GM18511 (cell line): ENCODE results near the gene EPB41L2.
A peak's percentile ranks its signal among the peaks of the same experiment; 100 is the strongest.
"Not testable (repeated sequence)": the region's sequence is repeated elsewhere in the genome, so short reads cannot be mapped to it uniquely, and the experiment has no call there.

Experiments used
- ATAC-seq: cut with Tn5 transposase; IDR thresholded peaks from one replicate; pipeline ENCODE4 v1.9.1; 2021; ENCODE audit warnings: mild to moderate bottlenecking, moderate library complexity; ENCODE audit not compliant: unreplicated experiment

The EPB41L2 gene

GRCh38 chr6:131037194-131037897 is 25.7 kb downstream of the EPB41L2 start:
- ATAC-seq: no peak

- no peak for ATAC-seq
These were observed 26.4 kb downstream of the EPB41L2 start for GRCh38 chr6:131036601-131037000.

GRCh38 chr6:131036143-131036542 is 26.9 kb downstream of the EPB41L2 start:
- no peak for ATAC-seq

GRCh38 chr6:131035582-131035981 is 27.5 kb downstream of the EPB41L2 start:
- no peak for ATAC-seq

- no peak for ATAC-seq
These were observed 29.4 kb downstream of the EPB41L2 start for GRCh38 chr6:131033631-131034030.

GRCh38 chr6:131029626-131030297 is 33.3 kb downstream of the EPB41L2 start:
- ATAC-seq: peak; percentile 96

- ATAC-seq: no peak
These were observed 35.7 kb downstream of the EPB41L2 start for GRCh38 chr6:131027326-131027725.

- no peak for ATAC-seq
These were observed 36.8 kb downstream of the EPB41L2 start for GRCh38 chr6:131026243-131026642.

GRCh38 chr6:131024565-131024964 is 38.5 kb downstream of the EPB41L2 start:
- ATAC-seq: no peak

- no peak for ATAC-seq
These were observed 39.1 kb downstream of the EPB41L2 start for GRCh38 chr6:131023834-131024504.

- no peak for ATAC-seq
These were observed 40.4 kb downstream of the EPB41L2 start for GRCh38 chr6:131022691-131023090.

GRCh38 chr6:131017962-131018361 is 45.1 kb downstream of the EPB41L2 start:
- no peak for ATAC-seq

GRCh38 chr6:131015630-131016263 is 47.3 kb downstream of the EPB41L2 start:
- ATAC-seq: no peak

- no peak for ATAC-seq
These were observed 47.9 kb downstream of the EPB41L2 start for GRCh38 chr6:131015025-131015591.

- ATAC-seq: no peak
These were observed 48.8 kb downstream of the EPB41L2 start for GRCh38 chr6:131014080-131014776.

GRCh38 chr6:131013495-131013894 is 49.5 kb downstream of the EPB41L2 start:
- no peak for ATAC-seq

- ATAC-seq: no peak
These were observed 53.3 kb downstream of the EPB41L2 start for GRCh38 chr6:131009790-131010189.

- not testable (repeated sequence) for ATAC-seq
These were observed 54.1 kb downstream of the EPB41L2 start for GRCh38 chr6:131008965-131009364.

GRCh38 chr6:131007964-131008363 is 55.1 kb downstream of the EPB41L2 start:
- ATAC-seq: not testable (repeated sequence)

- ATAC-seq: no peak
These were observed 55.8 kb downstream of the EPB41L2 start for GRCh38 chr6:131007286-131007685.
